Muscle of arm (tissue), 12 donors: Measurements from ENCODE around the gene SPECC1. TPM values are rescaled to one million over a fixed set of nuclear protein-coding genes. Genes with fewer than 3 reads are reported as not detected.
"Not testable (repeated sequence)": the region's sequence is repeated elsewhere in the genome, so short reads cannot be mapped to it uniquely, and the experiment has no call there.

Source experiments
- DNase-seq: peaks from one replicate; pipeline ENCODE4 v3.0.0-alpha.2; 2013
- polyA plus RNA-seq, 12 donors: library from polyadenylated mRNA; unstranded; fragments of 120-200 nt; gene quantifications; one replicate each; pipeline ENCODE4 v1.2.1, GENCODE V29; 2013; ENCODE audit not compliant: insufficient read length in 12 of 12

The SPECC1 gene
- polyA plus RNA-seq, 12 donors: 5.7 to 16.3 (median 7.9) TPM; not detected in 1

DNA sequence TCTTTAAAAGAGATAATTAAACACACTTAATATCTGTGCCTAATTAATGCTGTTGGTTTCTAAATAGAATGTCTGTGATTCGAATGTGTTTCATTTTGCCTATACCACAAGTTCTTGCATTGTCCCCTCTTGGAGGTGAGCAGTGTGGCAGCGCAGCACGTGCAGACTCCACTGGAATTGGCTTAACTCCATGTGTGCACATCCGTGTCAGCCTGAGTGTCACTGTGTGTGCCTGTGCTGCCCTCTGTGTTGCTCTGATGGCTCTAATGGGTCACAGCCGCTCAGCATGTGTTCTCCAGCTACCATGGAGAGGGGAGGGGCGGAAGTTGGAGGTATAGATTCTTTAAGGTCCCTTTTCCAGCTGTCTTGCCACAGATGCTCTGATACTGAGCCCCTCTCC, 226.6 kb downstream of the SPECC1 start:
- DNase-seq: no peak

GRCh38 chr17:20236578-20237227, 227.5 kb downstream of the SPECC1 start:
- no peak for DNase-seq

- DNase-seq: not testable (repeated sequence)
Measured at GRCh38 chr17:20239776-20240175, 230.6 kb downstream of the SPECC1 start.

DNA sequence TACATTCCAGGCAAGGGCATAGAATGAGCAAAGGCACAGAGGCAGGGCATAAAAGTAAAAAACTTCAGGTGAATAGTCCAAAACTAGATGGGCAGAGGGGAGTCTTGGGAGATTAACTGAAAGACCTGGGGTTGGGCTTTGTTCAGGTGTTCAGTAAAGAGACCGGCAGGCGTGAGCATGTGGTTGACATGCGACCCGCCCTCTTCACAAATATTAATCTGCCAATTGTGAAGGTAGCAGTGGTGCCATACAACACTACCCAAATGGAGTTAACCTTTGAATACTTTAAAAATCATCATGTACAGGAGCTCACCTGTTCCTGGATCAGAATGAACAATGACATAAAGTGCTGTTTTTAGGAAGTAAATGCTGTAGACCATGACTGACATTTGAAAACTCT, 232.7 kb downstream of the SPECC1 start:
- DNase-seq: no peak

DNA sequence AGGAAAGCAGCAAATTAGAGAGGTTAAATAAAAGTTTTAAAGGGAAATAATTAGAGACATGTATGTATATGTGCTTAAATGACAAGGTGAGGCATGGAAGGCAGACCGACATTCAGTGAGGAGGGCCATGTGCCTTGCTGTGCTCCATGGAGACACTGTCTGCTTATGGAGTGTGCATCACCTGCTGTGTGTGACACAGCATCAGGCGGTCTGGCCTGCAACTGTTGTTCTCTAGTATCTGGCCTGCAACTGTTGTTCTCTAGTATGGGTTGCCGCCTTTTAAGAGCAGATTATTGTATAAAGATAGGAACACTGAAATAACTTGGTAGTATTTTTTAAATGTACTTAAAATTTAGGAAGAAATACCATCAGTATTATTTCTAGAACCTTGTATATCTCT, 233.1 kb downstream of the SPECC1 start:
- no peak for DNase-seq

- DNase-seq: no peak
Measured at GRCh38 chr17:20243524-20243923, 234.4 kb downstream of the SPECC1 start.

DNA sequence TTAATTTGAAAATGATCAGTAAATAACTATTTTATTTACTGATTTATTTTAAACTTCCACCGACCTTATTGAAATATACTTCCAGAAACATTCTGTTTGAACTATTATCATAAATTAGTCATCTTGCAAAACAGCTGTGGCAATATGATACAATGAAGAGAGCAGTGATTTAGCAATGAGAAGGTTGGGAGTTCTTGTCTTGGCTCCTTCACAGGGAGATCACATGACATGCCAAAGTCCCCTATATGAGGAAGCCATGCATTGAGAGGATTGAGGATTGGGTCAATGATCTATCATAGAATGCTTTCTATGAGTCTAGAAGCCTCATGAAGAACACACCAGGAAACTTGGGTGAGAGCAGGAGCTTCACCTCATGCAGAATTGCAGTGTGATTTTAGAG, 235.5 kb downstream of the SPECC1 start:
- DNase-seq: no peak

DNA sequence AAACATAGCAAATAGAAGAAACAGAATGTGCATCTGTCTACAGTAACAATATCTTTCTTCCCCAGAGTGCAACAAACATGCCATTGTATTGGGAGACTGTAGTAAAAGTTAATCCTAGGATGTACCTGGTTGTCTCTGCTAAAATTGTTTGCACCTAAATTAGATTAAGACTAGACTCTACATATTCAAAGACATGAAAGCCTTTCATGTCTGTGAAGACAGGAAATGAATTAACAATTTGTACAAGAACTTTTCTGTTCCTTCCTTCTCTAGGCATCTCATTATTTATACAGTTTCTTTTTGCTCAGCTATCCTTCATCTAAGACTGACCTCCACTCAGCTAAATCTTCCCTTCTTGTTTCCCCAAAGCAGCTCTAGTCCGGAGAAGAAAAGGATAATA, 237.5 kb downstream of the SPECC1 start:
- DNase-seq: no peak

- DNase-seq: no peak
Measured at GRCh38 chr17:20253323-20253722, 244.2 kb downstream of the SPECC1 start.

GRCh38 chr17:20254541-20254940, 245.4 kb downstream of the SPECC1 start:
- DNase-seq: no peak

GRCh38 chr17:20256144-20256543, 247.0 kb downstream of the SPECC1 start:
- peak; percentile 20 for DNase-seq

DNA sequence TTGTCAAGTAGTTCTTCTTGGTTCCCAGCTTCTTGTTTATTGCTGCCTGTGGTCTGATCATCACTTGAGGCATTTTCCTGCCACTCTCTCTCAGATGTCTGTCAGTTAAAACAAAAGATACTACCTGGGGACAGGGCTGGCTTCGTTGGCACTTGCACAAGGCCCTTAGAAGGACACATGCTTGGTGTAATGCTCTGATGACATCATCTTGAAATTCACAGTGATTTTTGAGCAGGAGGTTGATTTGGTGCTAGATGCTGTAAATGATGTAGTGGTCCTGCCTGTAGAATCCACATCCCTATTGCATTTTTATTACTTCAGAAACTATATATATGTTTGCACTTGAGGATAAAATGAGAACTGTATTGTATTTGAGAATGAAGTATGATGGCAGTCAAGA, 247.8 kb downstream of the SPECC1 start:
- no peak for DNase-seq

DNA sequence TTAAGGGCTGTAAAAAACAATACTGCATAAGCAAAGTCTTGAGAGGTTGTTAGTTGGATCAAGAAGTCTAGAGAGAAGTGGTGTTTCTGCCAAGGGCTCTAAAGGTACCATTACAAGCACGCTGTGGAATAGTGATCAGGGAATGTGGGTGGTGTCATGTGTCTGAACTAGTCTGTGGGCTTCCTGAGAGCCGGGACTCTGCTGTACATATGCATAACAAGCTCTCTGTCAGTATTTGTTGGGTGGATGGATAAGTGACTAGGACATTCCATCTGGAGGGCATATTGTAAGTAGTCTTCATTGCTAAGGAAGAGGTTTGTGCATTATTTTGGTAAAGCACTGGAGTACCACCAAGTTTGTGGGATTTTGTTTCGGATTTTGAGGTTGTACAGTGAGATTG, 248.6 kb downstream of the SPECC1 start:
- no peak for DNase-seq

GRCh38 chr17:20259668-20260067, 250.5 kb downstream of the SPECC1 start:
- DNase-seq: no peak

DNA sequence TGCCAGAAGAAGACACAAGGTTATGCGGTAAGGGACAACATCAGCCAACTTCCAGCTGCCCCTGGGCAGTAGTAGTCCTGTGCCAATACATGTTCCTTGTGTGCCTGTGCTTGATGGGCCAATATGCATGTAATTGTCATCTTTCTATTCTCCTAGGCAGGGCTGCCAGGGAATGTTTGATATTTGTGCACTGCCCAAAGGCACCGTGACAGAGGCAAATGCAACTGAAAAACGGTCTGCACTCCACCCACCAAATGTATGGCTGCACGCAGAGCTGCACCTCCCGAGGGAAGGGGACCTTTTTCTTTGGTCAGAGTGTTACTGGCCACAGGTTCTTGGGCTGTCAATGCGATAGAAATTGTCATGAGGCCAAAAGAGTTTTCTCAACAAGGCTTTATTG, 251.1 kb downstream of the SPECC1 start:
- DNase-seq: no peak

DNA sequence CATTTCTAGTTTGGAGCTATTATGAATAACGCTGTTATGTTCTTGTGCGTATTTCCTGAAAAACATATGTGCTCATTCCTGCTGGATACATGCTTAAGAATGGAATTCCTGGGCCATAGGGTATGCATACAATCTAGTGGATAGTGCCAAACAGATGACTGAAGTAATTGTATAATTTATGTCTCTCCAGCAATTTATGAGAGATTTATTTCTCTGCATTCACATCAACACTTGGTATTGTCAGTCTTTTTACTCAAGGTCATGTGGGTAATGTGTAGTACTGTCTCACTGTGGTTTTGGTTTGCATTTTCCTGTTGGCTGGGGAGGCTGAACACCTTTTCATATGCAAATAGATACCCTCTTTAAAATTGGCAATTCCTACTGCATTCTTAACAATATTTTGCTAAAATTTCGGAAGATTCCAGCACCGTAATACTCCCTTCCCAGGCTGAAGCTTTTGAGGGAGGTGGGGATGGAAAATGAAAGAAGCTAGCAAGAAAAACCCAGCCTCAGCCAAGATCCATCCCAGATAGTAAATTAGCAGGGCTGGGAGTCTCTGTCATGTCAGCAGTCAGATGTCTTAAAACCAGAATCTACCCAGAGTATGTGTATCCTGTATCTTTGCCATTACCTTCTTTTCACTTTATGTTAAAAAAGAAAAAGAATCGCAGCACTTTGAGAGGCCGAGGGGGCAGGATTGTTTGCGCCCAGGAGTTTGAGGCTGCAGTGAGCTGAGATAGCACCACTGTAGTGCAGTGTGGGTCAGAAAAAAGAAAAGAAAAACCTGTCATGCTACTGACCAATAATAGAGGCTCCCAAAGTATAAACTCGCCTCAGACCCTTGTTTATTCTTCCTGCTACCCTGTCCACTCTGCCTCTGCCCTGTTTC, 253.3 kb downstream of the SPECC1 start:
- DNase-seq: no peak

DNA sequence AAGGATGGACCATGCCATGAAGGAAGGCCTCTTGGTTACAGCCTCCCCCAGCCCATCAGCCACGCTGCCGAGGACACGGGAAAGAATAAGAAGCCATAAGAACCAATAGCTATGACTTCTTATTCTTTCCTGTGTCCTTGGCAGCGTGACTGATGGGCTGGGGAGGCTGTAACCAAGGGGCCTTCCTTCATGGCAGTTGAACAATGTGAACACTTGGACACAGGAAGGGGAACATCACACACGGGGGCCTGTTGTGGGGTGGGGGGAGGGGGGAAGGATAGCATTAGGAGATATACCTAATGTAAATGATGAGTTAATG, 253.9 kb downstream of the SPECC1 start:
- DNase-seq: not testable (repeated sequence)

GRCh38 chr17:20263595-20263994, 254.4 kb downstream of the SPECC1 start:
- DNase-seq: no peak

DNA sequence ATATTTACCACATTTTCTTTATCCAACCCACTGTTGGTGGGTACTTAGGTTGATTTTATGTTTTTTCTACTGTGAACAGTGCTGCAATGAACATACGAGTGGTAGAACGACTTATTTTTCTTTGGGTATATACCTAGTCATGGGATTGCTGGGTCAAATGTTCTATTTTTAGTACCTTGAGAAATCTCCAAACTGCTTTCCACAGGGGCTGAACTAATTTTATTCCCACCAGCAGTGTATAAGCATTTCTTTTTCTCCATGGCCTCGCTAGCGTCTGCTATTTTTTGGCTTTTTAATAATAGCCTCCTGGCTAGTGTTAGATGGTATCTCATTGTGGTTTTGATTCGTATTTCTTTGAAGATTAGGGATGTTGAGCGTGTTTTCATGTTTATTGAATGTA, 255.8 kb downstream of the SPECC1 start:
- DNase-seq: no peak

DNA sequence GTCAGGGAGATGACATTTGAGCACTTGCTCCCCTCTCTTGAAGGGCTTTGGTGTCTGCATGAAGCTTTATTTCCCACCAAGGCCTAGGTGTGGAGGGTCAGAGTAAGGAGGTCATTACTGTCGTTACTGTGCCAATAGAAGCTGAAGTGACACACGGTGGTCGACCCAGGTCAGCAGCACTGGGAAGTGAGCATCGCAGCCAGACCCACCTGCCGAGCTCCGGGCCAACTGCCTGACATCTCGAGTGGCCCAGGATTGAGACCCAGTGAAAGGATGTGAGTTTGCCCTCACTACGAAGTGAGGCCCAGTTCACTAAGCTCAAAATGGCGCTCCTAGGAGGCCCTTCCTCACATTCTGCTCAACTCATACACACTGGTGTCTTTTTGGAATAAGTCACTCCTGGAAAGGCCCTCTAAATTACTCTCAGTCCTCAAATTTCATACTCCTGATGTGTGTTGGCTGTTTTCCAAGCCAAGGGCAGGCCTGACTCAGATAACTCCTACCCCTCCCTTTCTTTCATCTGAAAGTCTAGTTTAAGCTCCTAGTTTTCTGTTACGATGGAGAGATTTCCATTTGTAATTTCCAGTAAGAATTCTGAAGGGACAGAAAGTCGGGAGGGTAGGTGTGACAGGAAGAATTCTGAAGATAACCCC, 257.8 kb downstream of the SPECC1 start:
- no peak for DNase-seq

GRCh38 chr17:20267459-20267842, 258.3 kb downstream of the SPECC1 start:
- DNase-seq: no peak

DNA sequence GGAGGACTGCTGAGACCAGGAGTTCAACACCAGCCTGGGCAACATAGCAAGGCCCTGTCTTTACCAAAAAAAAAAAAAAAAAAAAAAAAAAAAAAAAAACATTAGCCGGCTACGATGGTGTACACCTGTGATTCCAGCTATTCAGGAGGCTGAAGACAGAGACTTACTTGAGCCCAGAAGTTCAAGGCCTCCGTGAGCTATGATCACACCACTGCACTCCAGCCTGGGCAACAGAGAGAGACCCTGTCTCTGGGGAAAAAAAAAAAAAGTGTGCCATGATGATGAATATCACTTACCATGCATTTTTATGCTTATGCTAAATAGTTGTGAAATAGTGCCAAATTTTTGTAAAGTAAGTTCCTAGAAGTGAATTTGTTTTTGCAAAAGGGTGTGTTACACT, 261.2 kb downstream of the SPECC1 start:
- DNase-seq: no peak

GRCh38 chr17:20271011-20271610, 262.0 kb downstream of the SPECC1 start:
- no peak for DNase-seq
